ENCODE results near the gene CTNS. TPM values are rescaled to one million over a fixed set of nuclear protein-coding genes. Genes with fewer than 3 reads are reported as not detected.
A peak's percentile ranks its signal among the peaks of the same experiment; 100 is the strongest.

The CTNS gene
- total and polyA plus RNA-seq, 2 of the 13 experiments (the other 11 are each of a cell fraction or from before 2014, with no cell fraction given) = 9.5 to 13.7 TPM

DNA sequence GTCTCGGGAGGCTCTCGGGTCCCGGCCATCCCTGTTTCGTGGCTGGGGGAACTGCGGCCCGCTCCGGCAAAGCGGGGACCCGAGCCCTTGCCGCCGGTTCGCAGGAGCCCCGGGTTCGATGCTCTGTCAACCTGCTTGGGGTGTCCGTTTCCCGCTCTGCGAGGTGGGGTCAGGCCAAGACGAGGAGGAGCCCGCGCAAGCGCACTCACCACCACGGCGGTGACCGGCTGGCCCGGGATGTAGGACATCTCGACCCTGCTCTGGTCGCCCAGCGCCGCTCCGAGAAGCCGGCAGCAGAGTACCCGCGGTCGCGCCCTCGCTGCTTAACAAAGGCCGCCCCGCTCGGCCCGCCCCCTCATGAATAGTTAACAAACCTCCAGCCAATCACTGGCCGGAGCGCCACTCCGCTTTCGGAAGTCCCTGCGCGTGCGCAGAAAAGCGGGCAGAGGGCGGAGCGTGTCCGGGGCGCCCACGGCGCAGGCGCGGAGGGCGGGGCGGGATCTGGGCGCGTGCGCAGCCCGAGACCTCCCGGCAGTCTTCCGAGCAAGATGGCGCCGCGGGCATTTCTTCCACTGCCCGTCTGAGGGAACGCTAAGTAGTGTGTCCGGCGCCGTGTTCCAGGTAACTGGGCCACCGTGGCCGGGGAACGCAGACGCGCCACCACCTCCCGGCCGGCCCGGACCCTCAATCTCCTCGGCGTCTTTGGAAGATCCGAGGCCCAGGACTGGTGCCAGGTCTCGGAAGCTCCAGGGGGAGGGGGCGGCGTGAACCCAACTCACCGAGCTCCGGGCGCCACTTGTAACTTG lies 31.9 kb downstream of the CTNS start, which contains the start of the genes EMC6 and TAX1BP3 (continued):
- TF ChIP-seq, protein P1, sequence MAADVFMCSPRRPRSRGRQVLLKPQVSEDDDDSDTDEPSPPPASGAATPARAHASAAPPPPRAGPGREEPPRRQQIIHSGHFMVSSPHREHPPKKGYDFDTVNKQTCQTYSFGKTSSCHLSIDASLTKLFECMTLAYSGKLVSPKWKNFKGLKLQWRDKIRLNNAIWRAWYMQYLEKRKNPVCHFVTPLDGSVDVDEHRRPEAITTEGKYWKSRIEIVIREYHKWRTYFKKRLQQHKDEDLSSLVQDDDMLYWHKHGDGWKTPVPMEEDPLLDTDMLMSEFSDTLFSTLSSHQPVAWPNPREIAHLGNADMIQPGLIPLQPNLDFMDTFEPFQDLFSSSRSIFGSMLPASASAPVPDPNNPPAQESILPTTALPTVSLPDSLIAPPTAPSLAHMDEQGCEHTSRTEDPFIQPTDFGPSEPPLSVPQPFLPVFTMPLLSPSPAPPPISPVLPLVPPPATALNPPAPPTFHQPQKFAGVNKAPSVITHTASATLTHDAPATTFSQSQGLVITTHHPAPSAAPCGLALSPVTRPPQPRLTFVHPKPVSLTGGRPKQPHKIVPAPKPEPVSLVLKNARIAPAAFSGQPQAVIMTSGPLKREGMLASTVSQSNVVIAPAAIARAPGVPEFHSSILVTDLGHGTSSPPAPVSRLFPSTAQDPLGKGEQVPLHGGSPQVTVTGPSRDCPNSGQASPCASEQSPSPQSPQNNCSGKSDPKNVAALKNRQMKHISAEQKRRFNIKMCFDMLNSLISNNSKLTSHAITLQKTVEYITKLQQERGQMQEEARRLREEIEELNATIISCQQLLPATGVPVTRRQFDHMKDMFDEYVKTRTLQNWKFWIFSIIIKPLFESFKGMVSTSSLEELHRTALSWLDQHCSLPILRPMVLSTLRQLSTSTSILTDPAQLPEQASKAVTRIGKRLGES (CRISPR knock-in tag; IDR thresholded peaks at IDR 0.05; ENCODE audit: borderline replicate concordance) = peak; percentile 32; the same call in 1 of the 2 replicates
- TF ChIP-seq SALL2 (CRISPR knock-in tag; IDR thresholded peaks at IDR 0.05) = peak; percentile 91; the same call in 1 of the 2 replicates
- peak; percentile 96 for TF ChIP-seq RBFOX2 (IDR thresholded peaks at IDR 0.05; ENCODE audit: low read depth, low read length)
- TF ChIP-seq ZNF431 (CRISPR knock-in tag; IDR thresholded peaks at IDR 0.05; ENCODE audit: borderline replicate concordance, low read depth) = no peak; the same call in 1 of the 2 replicates
- TF ChIP-seq, protein P2, sequence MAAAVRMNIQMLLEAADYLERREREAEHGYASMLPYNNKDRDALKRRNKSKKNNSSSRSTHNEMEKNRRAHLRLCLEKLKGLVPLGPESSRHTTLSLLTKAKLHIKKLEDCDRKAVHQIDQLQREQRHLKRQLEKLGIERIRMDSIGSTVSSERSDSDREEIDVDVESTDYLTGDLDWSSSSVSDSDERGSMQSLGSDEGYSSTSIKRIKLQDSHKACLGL (CRISPR knock-in tag; IDR thresholded peaks at IDR 0.05) = peak; percentile 26
- TF ChIP-seq, protein P3, sequence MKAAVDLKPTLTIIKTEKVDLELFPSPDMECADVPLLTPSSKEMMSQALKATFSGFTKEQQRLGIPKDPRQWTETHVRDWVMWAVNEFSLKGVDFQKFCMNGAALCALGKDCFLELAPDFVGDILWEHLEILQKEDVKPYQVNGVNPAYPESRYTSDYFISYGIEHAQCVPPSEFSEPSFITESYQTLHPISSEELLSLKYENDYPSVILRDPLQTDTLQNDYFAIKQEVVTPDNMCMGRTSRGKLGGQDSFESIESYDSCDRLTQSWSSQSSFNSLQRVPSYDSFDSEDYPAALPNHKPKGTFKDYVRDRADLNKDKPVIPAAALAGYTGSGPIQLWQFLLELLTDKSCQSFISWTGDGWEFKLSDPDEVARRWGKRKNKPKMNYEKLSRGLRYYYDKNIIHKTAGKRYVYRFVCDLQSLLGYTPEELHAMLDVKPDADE (CRISPR knock-in tag; IDR thresholded peaks at IDR 0.05) = peak; percentile 53
- TF ChIP-seq, protein P4, sequence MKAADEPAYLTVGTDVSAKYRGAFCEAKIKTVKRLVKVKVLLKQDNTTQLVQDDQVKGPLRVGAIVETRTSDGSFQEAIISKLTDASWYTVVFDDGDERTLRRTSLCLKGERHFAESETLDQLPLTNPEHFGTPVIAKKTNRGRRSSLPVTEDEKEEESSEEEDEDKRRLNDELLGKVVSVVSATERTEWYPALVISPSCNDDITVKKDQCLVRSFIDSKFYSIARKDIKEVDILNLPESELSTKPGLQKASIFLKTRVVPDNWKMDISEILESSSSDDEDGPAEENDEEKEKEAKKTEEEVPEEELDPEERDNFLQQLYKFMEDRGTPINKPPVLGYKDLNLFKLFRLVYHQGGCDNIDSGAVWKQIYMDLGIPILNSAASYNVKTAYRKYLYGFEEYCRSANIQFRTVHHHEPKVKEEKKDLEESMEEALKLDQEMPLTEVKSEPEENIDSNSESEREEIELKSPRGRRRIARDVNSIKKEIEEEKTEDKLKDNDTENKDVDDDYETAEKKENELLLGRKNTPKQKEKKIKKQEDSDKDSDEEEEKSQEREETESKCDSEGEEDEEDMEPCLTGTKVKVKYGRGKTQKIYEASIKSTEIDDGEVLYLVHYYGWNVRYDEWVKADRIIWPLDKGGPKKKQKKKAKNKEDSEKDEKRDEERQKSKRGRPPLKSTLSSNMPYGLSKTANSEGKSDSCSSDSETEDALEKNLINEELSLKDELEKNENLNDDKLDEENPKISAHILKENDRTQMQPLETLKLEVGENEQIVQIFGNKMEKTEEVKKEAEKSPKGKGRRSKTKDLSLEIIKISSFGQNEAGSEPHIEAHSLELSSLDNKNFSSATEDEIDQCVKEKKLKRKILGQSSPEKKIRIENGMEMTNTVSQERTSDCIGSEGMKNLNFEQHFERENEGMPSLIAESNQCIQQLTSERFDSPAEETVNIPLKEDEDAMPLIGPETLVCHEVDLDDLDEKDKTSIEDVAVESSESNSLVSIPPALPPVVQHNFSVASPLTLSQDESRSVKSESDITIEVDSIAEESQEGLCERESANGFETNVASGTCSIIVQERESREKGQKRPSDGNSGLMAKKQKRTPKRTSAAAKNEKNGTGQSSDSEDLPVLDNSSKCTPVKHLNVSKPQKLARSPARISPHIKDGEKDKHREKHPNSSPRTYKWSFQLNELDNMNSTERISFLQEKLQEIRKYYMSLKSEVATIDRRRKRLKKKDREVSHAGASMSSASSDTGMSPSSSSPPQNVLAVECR (CRISPR knock-in tag; IDR thresholded peaks at IDR 0.05; ENCODE audit: borderline replicate concordance) = peak; percentile 80
- no peak for TF ChIP-seq HMG20A (CRISPR knock-in tag; IDR thresholded peaks at IDR 0.05; ENCODE audit: borderline replicate concordance)
- TF ChIP-seq RXRB (CRISPR knock-in tag; IDR thresholded peaks at IDR 0.05; ENCODE audit: borderline replicate concordance) = 0 out of 2 replicates have a peak, but pooled peaks have one; percentile 8
- TF ChIP-seq, protein P5, sequence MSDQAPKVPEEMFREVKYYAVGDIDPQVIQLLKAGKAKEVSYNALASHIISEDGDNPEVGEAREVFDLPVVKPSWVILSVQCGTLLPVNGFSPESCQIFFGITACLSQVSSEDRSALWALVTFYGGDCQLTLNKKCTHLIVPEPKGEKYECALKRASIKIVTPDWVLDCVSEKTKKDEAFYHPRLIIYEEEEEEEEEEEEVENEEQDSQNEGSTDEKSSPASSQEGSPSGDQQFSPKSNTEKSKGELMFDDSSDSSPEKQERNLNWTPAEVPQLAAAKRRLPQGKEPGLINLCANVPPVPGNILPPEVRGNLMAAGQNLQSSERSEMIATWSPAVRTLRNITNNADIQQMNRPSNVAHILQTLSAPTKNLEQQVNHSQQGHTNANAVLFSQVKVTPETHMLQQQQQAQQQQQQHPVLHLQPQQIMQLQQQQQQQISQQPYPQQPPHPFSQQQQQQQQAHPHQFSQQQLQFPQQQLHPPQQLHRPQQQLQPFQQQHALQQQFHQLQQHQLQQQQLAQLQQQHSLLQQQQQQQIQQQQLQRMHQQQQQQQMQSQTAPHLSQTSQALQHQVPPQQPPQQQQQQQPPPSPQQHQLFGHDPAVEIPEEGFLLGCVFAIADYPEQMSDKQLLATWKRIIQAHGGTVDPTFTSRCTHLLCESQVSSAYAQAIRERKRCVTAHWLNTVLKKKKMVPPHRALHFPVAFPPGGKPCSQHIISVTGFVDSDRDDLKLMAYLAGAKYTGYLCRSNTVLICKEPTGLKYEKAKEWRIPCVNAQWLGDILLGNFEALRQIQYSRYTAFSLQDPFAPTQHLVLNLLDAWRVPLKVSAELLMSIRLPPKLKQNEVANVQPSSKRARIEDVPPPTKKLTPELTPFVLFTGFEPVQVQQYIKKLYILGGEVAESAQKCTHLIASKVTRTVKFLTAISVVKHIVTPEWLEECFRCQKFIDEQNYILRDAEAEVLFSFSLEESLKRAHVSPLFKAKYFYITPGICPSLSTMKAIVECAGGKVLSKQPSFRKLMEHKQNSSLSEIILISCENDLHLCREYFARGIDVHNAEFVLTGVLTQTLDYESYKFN (CRISPR knock-in tag; conservative IDR thresholded peaks at IDR 0.05) = peak; percentile 63
- TF ChIP-seq, protein P6, sequence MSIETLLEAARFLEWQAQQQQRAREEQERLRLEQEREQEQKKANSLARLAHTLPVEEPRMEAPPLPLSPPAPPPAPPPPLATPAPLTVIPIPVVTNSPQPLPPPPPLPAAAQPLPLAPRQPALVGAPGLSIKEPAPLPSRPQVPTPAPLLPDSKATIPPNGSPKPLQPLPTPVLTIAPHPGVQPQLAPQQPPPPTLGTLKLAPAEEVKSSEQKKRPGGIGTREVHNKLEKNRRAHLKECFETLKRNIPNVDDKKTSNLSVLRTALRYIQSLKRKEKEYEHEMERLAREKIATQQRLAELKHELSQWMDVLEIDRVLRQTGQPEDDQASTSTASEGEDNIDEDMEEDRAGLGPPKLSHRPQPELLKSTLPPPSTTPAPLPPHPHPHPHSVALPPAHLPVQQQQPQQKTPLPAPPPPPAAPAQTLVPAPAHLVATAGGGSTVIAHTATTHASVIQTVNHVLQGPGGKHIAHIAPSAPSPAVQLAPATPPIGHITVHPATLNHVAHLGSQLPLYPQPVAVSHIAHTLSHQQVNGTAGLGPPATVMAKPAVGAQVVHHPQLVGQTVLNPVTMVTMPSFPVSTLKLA (IDR thresholded peaks at IDR 0.05) = peak; percentile 40
- TF ChIP-seq ZFP37 (CRISPR knock-in tag; IDR thresholded peaks at IDR 0.05; ENCODE audit: borderline replicate concordance) = no peak; the same call in 1 of the 2 replicates

All from HepG2 (cell line).